GM12891 (cell line): Measurements from ENCODE around the gene L3MBTL3.

Experiments
- POLR2A ChIP-seq: IDR thresholded peaks from 2 replicates; pipeline ENCODE4 v1.6.1; 2011; ENCODE audit warnings: low read depth, low read length, control low read depth
- POLR2AphosphoS5 ChIP-seq: IDR thresholded peaks from 2 replicates; pipeline ENCODE4 v1.6.1; 2011; ENCODE audit warnings: low read depth, low read length, control low read depth
- SPI1 ChIP-seq: IDR thresholded peaks from 2 replicates; pipeline ENCODE4 v1.6.1; 2011; ENCODE audit warnings: low read depth, low read length, control low read depth
- TAF1 ChIP-seq: IDR thresholded peaks from 2 replicates; pipeline ENCODE4 v1.6.1; 2011; ENCODE audit warnings: low read depth, low read length, control low read depth

GRCh38 chr6:130047088-130047995, 29.0 kb downstream of the L3MBTL3 start:
- no peak for TF ChIP-seq POLR2AphosphoS5
- TF ChIP-seq POLR2A: no peak
- TF ChIP-seq TAF1: no peak
- no peak for TF ChIP-seq SPI1
